ENCODE data around the gene KCTD3. TPM values are rescaled to one million over a fixed set of nuclear protein-coding genes. Genes with fewer than 3 reads are reported as not detected.

The KCTD3 gene
- total and polyA plus RNA-seq, 2 of the 13 experiments (the other 11 are each of a cell fraction or from before 2014, with no cell fraction given), result 49.8 to 68.1 TPM

- Histone ChIP-seq H3K4me2 (ENCODE audit: low read depth, low read length) (no peak overlapping the region), H3K27me3 (ENCODE audit: control insufficient read depth in 1 of 2, insufficient read depth in 2 of 2, low read length in 2 of 2) (no peaks in the 10 kb centered on the region), H2AFZ (ENCODE audit: low read length) (no peak overlapping the region), H3K79me2 (ENCODE audit: insufficient read depth, low read length) (no peaks in the 10 kb centered on the region), H3K4me3 (replicated peaks in 1 of 3; ENCODE audit: insufficient read depth in 1 of 3, low read depth in 2 of 3, low read length in 3 of 3) (no peak overlapping the region), H3K27ac (ENCODE audit: extremely low read length, insufficient read depth, low read length) (no peak overlapping the region), H3K9me3 (ENCODE audit: low read length) (no peaks in the 10 kb centered on the region), H4K20me1 (ENCODE audit: insufficient read depth, low read length) (no peaks in the 10 kb centered on the region), H3K9ac (ENCODE audit: insufficient read depth, low read depth, low read length) (no peak overlapping the region), H3K36me3 (replicated peaks in 1 of 2; ENCODE audit: control insufficient read depth in 1 of 2, insufficient read depth in 2 of 2, low read length in 2 of 2) (no peaks in the 10 kb centered on the region), H3K4me1 (ENCODE audit: insufficient read depth, low read length) (peaks cover 21% of the 10 kb centered on the region)
- ChIA-PET CTCF (ENCODE audit: low intra/inter-chr PET ratio, low total read pairs) (no interaction called here), POLR2A (no interaction called here)
- intact Hi-C loops (cut with micrococcal nuclease; ENCODE audit: unreplicated experiment), result no loop called here
- no peak for ATAC-seq
- WGBS (ENCODE audit: low lambda C conversion rate), result 0% methylated on average over 1 of the region's 1 CpG
- TF ChIP-seq HMGXB4 (CRISPR knock-in tag; IDR thresholded peaks at IDR 0.05; ENCODE audit: borderline replicate concordance in 1 of 2, low read depth in 1 of 2) (no peak), SOX6 (IDR thresholded peaks at IDR 0.05) (no peak), SOX6 (CRISPR knock-in tag; IDR thresholded peaks at IDR 0.05) (no peak), ZSCAN31 (CRISPR knock-in tag; IDR thresholded peaks at IDR 0.05; ENCODE audit: low read depth) (no peak)
- in situ Hi-C loops (cut with HindIII; ENCODE audit: extremely low pct_ligation_motif_present, low pct_unique_long_range_greater_than_20kb), result no loop called here
- DNase-seq (ENCODE audit: low spot score), result no peak
- no peak for FAIRE-seq
- BruUV-seq (replicated peaks), result no TSS peak
Observed at GRCh38 chr1:215661033-215661432, 93.9 kb downstream of the KCTD3 start.

- no peaks in the 10 kb centered on the region for H3K79me2 ChIP-seq (ENCODE audit: insufficient read depth, low read length)
- no peaks in the 10 kb centered on the region for H3K27me3 ChIP-seq (ENCODE audit: control insufficient read depth in 1 of 2, insufficient read depth in 2 of 2, low read length in 2 of 2)
- H3K9me3 ChIP-seq (ENCODE audit: low read length), result no peaks in the 10 kb centered on the region
- no peak overlapping the region for H3K9ac ChIP-seq (ENCODE audit: insufficient read depth, low read depth, low read length)
- no peak overlapping the region for H3K27ac ChIP-seq (ENCODE audit: extremely low read length, insufficient read depth, low read length)
- H3K36me3 ChIP-seq (replicated peaks in 1 of 2; ENCODE audit: control insufficient read depth in 1 of 2, insufficient read depth in 2 of 2, low read length in 2 of 2), result no peaks in the 10 kb centered on the region
- H4K20me1 ChIP-seq (ENCODE audit: insufficient read depth, low read length), result no peaks in the 10 kb centered on the region
- FAIRE-seq (no peak), DNase-seq (ENCODE audit: low spot score) (no peak), ATAC-seq (no peak)
- no peak for TF ChIP-seq ZNF263 (CRISPR knock-in tag; IDR thresholded peaks at IDR 0.05)
- H3K4me3 ChIP-seq (replicated peaks in 1 of 3; ENCODE audit: insufficient read depth in 1 of 3, low read depth in 2 of 3, low read length in 3 of 3), result no peak overlapping the region
- H3K4me2 ChIP-seq (ENCODE audit: low read depth, low read length), result no peak overlapping the region
- intact Hi-C loops (cut with micrococcal nuclease; ENCODE audit: unreplicated experiment), result no loop called here
- in situ Hi-C loops (cut with HindIII; ENCODE audit: extremely low pct_ligation_motif_present, low pct_unique_long_range_greater_than_20kb), result no loop called here
- ChIA-PET POLR2A (no interaction called here), CTCF (ENCODE audit: low intra/inter-chr PET ratio, low total read pairs) (no interaction called here)
- no peak overlapping the region for H2AFZ ChIP-seq (ENCODE audit: low read length)
- 40% methylated on average over 4 of the region's 4 CpGs for WGBS (ENCODE audit: low lambda C conversion rate)
- peaks cover 12% of the 10 kb centered on the region for H3K4me1 ChIP-seq (ENCODE audit: insufficient read depth, low read length)
- no TSS peak for BruUV-seq (replicated peaks)
Observed at GRCh38 chr1:215665215-215665614, 98.1 kb downstream of the KCTD3 start.

Data from HepG2 (cell line).